ENCODE data around the gene ATE1.
"Not testable (repeated sequence)": the region's sequence is repeated elsewhere in the genome, so short reads cannot be mapped to it uniquely, and the experiment has no call there.

ATE1 gene

GRCh38 chr10:121930268-121931085 is 2.6 kb upstream of the ATE1 start:
- DNase-seq (ENCODE audit: low read depth) = not testable (repeated sequence)

DNA sequence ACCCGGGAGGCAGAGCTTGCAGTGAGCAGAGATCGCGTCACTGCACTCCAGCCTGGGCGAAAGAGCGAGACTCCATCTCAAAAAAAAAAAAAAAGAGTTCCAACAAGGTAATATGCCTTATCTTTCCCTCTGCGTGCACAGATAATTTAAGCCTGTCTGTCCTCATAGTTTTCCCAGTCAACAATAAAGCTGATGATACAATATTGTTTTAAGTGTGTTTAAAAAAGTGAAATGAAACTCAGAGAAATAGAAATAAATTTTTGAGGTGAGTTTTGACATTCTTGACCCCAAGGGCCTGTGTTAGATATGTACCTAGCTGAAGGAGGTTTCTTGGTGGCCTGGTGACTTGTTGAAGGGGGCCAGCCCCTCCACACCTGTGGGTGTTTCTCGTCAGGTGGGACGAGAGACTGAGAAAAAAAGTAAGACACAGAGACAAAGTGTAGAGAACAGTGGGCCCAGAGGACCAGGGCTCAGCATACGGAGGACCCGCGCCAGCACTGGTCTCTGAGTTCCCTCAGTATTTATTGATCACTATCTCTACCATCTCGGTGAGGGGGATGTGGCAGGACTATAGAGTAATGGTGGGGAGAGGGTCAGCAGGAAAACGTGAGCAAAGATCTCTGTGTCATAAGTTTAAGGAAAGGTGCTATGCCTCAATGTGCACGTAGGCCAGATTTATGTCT is 1.9 kb upstream of the ATE1 start:
- DNase-seq (ENCODE audit: low read depth) = not testable (repeated sequence)

- no peak for DNase-seq (ENCODE audit: low read depth)
These were observed 675 bp upstream of the ATE1 start for GRCh38 chr10:121928528-121928884.

GRCh38 chr10:121927318-121927840 is 452 bp downstream of the ATE1 start:
- DNase-seq (ENCODE audit: low read depth) = no peak

DNA sequence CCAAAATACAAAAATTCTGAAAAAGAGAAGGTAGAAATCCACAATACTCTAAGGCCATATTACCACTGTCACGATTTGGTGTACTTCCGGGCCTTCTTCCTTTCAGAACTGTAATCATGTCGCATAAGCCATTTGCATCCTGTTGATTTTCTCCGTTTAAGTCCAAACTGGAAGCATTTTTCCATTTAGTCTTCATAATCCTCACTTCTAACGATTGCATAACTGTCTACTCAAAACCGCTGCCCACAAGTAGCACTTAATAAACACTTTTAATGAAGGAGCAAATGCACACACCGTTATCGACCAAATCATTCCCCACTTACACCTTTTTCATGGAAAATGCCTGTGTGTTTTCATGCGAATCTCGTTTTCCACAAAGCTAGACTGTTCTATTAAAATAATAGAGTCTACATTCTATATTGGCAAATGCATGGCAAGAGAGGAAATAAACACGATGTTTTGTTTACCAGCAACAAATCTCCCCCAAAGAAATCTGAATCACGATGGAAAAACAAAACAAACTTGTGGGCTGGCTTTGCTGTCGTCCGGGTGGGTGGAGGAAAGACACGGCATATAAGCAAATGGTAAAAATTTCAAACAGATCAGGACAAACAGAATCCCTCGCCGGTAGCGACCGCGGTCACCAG is 1.0 kb downstream of the ATE1 start:
- DNase-seq (ENCODE audit: low read depth) = no peak

DNA sequence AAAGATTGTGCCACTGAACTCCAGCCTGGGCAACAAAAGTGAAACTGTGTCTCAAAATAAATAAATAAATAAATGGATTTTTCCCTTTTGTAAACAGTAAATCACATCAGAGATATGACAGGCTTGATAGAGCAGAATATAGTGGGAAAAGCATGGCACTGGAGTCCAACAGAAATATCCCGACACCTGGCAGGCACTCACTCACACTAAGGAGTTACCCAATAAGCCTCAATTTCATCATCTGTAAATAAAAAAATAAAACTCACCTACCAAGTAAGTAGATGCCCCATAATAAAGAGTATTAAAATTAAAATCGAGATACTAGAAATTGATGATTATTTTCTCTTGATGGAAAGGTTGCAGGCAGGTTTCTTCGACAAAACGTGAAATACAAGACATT is 1.7 kb downstream of the ATE1 start:
- DNase-seq (ENCODE audit: low read depth) = no peak

GRCh38 chr10:121921238-121921931 is 6.4 kb downstream of the ATE1 start:
- no peak for DNase-seq (ENCODE audit: low read depth)

DNA sequence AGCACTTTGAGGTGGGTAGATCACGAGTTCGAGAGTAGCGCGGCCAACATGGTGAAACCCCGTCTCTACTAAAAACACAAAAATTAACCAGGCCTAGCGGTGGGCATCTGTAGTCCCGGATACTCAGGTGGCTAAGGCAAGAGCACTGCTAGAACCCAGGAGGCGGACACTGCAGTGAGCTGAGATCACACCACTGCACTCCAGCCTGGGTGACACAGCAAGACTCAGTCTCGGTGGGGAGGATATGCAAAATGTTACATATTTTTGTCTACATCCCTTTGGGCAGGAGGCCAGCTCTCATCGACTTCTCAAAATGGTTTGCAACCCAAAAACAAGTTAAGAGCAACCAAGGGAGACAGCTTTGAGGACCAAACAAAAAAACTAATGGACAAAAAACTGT is 8.2 kb downstream of the ATE1 start:
- DNase-seq (ENCODE audit: low read depth) = no peak

DNA sequence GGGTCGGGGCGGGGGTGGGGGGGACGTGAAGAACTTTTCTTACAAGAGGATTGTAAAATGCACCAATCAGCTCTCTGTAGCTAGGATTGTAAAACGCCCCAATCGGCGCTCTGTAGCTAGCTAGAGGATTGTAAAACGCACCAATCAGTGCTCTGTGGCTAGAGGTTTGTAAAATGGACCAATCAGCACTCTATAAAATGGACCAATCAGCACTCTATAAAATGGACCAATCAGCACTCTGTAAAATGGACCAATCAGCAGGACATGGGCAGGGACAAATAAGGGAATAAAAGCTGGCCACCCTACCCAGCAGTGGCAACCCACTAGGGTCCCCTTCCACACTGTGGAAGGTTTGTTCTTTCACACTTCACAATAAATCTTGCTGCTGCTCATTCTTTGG is 9.0 kb downstream of the ATE1 start:
- not testable (repeated sequence) for DNase-seq (ENCODE audit: low read depth)

DNA sequence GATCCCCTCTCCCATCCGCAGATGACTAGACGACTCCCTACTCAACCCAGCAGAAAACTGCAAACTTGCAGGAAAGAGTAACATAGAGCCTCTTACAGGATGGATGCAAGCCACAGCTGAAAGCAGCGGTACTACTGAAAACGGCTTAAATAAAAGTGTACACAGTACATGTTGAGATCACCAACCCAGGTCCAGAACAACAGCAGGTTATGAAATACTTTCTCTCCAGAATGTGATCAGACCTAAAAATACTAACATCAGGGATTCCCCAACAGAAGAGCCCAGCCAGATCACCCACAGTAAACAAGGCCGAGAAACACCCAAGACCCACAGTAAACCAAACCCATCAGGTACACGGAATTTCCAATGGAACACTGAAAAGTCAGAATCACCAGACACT is 13.2 kb downstream of the ATE1 start:
- no peak for DNase-seq (ENCODE audit: low read depth)

- DNase-seq (ENCODE audit: low read depth) = no peak
These were observed 16.5 kb downstream of the ATE1 start for GRCh38 chr10:121911421-121911697.

DNA sequence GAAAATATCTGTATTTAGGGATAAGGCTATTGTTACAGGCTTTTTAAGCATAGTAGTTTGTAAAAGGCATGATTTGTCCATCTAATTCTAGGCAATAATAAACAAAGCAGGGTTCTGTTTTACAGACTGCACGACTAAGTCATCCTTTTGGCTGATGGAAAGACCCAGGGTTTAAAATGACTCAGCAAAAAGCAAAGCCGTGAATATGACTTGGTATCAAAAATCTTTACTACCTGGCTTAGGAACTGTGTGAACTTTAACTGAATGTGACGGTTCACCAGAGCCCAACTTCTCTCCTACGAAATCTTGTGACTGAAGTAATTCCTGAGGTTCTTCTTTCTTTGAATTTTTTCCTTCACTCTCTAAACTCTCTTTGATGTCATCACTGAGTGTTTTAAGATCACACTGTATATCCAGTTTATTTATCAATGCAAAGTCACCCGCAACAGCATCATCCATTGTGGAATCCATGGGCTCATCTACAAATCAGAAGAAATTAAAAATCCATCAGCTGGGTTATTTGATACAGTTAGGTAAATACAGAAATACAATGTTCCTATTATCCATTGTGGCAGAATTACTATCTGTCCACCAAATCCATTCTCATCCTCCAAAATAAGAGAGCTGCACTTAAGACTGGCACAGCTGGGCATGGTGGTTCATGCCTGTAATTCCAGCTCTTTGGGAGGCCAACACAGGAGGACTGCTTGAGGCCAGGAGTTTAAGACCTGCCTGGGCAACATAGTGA is 17.0 kb downstream of the ATE1 start:
- no peak for DNase-seq (ENCODE audit: low read depth)

- no peak for DNase-seq (ENCODE audit: low read depth)
These were observed 22.9 kb downstream of the ATE1 start for GRCh38 chr10:121904888-121905287.

DNA sequence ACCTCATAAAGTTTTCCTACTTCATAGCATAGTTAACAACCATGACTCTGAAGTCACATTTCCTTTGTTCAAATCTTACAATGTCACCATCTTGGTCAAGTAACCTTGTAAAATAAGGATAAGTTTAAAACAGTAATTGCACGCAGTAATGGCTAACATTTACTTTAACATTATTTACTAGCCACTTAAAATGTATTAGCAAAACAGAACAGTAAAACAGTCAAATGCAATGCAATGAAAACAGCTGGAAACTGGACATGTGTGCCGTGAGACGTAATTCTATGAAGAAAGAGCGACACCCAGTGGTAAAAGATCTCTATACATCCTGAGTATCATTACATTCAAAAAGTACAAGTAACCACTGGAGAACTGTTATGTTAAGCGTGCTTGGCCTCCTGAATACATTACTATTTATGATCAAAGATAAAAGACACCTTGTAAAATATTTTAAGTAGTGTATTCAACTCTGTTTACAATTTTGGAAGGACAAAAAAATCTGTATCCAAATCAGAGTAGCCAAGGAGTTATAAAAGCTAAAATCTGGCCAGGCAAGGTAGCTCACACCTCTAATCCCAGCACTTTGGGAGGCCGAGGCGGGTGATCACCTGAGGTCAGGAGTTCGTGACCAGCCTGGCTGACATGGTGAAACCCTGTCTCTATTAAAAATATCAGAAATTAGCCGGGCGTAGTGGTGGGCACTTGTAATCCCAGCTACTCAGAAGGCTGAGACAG is 27.2 kb downstream of the ATE1 start:
- DNase-seq (ENCODE audit: low read depth) = peak; percentile 23

GRCh38 chr10:121899727-121900126 is 28.1 kb downstream of the ATE1 start:
- no peak for DNase-seq (ENCODE audit: low read depth)

DNA sequence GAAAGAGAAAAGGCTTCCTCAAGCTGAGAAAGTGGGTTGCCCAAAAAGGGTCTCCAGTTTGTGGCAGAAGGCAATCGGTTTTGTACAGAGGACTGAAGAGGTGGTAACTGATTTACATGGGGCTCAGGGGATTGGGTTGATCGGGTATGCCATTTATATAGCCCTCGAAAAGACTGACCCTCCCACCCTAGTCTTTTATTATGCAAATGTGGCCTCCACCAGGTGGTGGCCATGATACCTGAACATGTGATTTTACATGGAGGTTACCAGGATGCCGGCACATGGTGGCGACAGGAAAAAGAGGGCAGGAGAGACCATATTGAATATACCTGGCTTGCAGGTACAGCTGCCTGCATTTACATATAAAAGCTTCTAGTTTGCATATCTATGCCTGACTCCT is 36.7 kb downstream of the ATE1 start:
- DNase-seq (ENCODE audit: low read depth) = no peak

- no peak for DNase-seq (ENCODE audit: low read depth)
These were observed 38.6 kb downstream of the ATE1 start for GRCh38 chr10:121889212-121889611.

- DNase-seq (ENCODE audit: low read depth) = peak; percentile 8
These were observed 40.7 kb downstream of the ATE1 start for GRCh38 chr10:121886997-121887622.

- DNase-seq (ENCODE audit: low read depth) = no peak
These were observed 41.6 kb downstream of the ATE1 start for GRCh38 chr10:121886181-121886580.

- no peak for DNase-seq (ENCODE audit: low read depth)
These were observed 46.9 kb downstream of the ATE1 start for GRCh38 chr10:121880895-121881294.

DNA sequence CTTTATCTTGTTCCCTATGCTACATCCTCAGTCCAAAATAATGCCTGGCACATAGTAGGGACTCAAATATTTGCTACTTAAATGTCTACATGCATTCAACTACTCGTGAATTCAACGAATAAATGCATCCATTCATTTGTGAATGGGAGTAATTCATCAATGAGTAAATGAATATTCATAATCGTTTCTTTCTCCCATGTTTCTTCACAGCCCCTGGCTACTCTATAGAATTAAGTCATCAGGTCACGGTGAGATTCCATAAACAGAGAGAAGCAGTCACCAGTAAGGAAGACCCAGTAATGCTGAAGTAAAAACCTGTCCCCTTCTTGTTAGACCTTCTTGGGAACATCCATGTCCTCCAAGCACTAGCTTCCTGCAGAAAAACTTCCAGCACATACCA is 48.4 kb downstream of the ATE1 start:
- DNase-seq (ENCODE audit: low read depth) = no peak

All from HS-5 (cell line).